SIG-M5 treated with dmso at 0.1 percent for 504 hours (cell line): ENCODE data around the gene MARCHF6.
A peak's percentile ranks its signal among the peaks of the same experiment; 100 is the strongest.
"Not testable (repeated sequence)": the region's sequence is repeated elsewhere in the genome, so short reads cannot be mapped to it uniquely, and the experiment has no call there.

ENCODE experiments used
- DNase-seq: peaks from one replicate; lab custom pipeline; 2025; ENCODE audit not compliant: unreplicated experiment; lab: John Stamatoyannopoulos, UW

Gene MARCHF6

GRCh38 chr5:10323588-10324488 lies 29.7 kb upstream of the MARCHF6 start:
- DNase-seq = no peak

DNA sequence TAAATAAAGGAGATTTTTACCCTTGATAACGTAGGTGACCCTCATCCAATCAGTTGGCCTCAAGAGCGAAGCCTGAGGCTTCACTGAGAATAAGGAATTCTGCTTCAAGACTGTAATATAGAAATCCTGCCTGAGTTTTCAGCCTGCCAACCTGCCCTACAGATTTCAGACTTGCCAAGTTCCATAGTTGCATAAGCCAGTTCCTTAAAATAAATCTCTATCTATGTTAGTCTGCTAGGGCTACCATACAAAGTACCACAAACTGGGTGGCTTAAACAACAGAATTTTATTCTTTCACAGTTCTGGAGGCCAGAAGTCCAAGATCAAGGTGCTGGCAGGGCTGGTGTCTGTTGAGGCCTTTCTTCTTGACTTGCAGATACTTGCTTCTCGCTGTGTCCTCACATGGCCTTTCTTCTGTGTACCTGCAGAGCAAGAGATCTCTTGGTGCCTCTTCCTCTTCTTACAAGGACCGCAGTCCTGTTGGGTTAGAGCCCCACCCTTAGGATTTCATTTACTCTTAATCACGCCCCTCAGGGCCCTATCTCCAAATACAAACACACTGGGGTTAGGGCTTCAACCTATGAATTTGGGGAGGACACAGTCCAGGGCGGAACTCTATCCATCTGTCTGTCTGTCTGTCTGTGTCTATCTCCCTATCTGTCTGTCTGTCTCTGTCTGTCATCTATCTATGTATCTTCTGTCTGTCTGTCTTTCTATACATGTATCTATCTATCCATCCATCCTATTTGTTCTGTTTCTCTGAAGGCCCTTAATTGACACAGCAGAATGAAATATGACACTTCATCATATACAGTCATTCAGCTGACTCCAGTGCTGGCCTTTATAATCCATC lies 28.8 kb upstream of the MARCHF6 start:
- DNase-seq = peak; percentile 40

DNA sequence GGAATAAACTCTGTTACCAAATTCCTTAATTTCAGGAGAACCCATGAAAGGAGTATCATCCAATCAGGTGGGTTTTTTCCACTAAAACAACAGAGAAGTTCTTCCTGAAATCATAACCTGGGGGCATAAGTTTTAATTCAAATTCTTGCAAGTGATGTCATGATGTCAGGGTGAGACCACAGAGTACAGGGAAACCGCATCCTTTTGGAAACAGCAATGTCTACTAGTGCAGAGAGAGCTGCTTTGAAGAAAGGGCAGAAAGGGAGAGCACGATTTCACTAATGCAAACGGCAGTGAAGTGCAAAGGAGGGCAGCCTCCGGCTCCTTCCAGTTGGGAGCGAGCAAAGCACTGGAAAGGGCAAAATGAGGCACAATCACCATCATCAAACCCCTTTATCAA lies 25.2 kb upstream of the MARCHF6 start:
- DNase-seq = no peak

DNA sequence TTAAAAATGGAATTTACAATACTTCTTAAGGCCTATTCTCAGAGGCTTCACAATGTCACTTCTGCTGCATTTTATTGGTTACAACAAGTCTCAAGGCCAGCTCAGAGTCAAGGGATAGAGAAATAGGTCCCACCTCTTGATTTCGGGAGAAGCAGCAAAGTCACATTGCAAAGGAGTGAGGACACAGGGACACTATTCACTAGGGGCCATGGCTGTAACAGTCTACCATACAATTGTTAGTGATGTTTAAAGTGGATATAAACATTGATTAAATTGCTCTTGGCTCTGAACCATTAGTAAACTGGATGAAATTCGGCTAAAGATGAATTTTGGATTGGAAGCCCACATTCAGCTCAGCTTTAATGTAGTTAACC lies 24.1 kb upstream of the MARCHF6 start:
- no peak for DNase-seq

DNA sequence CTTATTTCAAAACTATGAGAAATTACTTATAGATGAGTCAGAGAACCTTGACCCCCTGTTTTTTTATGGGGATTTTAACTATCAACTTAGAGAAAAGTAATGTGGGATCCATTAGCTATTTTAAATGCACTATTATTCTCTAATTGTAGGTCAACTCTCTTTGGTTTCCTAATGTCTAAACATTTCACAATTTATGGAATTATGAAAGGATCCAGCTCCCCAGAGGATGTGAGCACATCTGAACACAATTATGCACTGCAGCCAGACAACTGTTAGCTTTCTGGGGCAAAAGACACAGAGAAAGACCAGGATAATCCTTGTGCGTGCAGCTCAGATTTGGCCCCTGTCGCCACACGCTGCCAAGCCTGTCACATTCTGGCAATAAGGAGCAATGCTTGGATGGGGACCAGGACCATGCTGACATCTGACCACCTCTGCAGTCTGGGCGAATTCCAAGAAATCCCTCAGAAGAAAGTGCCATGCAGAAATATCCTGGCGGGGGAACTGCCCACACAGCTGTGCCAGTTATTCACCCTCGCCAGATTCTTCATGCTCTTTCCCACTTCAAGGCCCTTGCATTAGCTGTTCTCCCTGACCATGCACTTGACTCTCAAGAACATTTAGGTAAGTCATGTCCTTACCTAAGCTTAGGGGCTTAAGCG lies 23.5 kb upstream of the MARCHF6 start:
- DNase-seq = no peak

GRCh38 chr5:10330511-10331230 lies 22.8 kb upstream of the MARCHF6 start:
- no peak for DNase-seq

- no peak for DNase-seq
Observed at GRCh38 chr5:10331341-10331796, 22.1 kb upstream of the MARCHF6 start.

DNA sequence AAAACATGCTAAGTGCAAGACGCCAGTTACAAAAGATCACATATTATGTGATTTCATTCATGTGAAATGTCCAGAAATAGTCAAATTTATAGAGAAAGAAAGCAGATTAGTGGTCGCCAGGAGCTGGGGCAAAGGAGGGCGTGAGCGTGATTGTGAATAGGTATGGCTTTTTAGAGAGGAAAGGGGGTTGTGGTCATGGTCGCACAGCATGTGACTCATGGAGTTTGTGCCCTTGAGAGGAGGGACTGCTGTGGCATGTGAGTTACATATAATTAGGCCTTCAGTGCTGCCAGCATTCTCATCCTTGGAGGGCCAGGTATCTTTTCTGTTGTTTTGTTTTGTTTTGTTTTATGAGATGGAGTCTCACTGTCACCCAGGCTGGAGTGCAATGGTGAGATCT lies 21.2 kb upstream of the MARCHF6 start:
- no peak for DNase-seq

DNA sequence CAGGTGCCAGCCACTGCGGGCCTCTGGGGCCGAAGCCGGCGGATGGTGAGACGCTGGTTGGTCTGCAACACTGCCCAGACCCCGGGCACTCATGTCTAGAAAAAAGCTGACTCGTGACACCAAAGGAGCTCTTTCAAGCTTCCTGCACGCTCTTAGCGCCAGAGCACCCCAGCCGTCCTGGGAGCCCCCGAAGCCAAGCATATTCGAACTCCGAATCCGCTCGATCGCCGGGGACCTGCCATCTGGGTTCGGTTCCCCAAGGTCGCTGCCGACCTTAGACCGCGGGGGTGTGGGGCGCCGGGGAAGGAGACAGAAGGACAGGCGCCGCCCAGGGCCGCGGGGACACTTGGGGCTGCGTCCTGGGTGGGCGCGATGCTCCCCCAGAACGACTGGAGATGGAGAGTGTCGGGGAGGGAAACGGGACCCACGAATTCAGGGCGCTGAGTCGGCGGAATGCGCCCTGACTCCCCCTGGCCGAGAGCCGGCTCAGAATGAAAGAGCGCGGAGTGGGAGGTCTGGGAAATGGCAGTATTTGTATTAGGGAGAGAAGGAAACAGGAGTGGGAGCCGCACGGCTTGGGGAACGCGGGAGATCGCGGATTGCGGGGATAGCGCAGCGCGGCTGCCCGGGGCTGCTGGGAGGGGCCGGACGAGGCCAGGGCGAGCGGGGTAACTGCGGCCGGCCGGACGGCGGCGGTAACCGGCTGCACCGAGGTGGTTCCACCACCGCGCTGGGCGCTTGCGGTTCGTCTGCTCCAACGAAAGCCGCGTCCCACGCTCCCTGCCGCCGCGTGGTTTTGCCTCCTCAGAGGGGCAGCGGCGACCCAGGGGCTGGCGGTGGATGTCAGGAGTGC lies 20.1 kb upstream of the MARCHF6 start:
- no peak for DNase-seq

- DNase-seq = peak; percentile 39
Observed at GRCh38 chr5:10334831-10335230, 18.7 kb upstream of the MARCHF6 start.

- no peak for DNase-seq
Observed at GRCh38 chr5:10335711-10336470, 17.6 kb upstream of the MARCHF6 start.

DNA sequence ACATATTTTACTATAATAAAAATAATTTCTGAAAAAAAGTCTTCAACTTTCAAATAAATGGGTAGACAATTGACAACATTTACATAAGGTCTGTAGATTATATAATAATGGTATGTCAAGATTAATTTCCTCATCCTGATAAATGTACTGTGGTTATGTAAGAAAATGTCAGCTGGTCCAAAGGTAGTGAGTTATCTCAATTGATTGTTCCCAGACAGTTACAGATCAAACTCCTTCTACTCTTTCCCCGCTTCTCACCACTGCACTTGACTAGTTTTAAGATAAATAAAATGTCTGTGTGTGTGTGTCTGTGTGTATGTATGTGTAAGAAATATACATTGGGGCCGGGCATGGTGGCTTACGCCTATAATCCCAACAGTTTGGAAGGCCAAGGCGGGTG lies 16.4 kb upstream of the MARCHF6 start:
- DNase-seq = no peak

- no peak for DNase-seq
Observed at GRCh38 chr5:10337986-10338385, 15.5 kb upstream of the MARCHF6 start.

- no peak for DNase-seq
Observed at GRCh38 chr5:10338686-10339057, 14.8 kb upstream of the MARCHF6 start.

GRCh38 chr5:10339058-10339811 lies 14.3 kb upstream of the MARCHF6 start:
- no peak for DNase-seq

GRCh38 chr5:10339958-10340357 lies 13.5 kb upstream of the MARCHF6 start:
- no peak for DNase-seq

GRCh38 chr5:10343486-10343885 lies 10.0 kb upstream of the MARCHF6 start:
- DNase-seq = no peak

DNA sequence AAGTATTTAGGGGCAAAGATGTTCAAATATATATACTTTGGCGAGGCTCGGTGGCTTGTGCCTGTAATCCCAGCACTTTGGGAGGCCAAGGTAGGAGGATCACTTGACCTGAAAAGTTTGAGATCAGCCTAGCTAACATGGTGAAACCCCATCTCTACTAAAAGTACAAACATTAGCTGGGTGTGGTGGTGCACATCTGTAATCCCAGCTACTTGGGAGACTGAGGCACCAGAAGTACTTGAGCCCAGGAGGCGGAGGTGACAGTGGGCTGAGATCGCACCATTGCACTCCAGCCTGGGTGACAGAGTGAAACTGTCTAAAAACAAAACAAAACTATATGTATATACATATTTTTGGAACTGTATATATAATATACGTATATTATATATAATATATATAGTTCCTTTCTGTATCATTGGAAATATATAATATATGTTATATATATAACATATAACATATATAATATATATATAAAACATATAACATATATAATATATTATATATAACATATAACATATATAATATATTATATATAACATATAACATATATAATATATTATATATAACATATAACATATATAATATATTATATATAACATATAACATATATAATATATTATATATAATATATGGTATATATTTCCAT lies 8.9 kb upstream of the MARCHF6 start:
- not testable (repeated sequence) for DNase-seq
